Gastroesophageal sphincter (tissue), 3 donors: ENCODE data around the gene PAM16.

ENCODE experiments used
- CTCF ChIP-seq, 4 experiments: fragments of 200-600 bp in 2 of 4; fragments of 450-650 bp in 2 of 4; sonication (generic) in 1 of 4; IDR thresholded peaks; one replicate each; pipeline ENCODE4 v1.5.1; 2017 to 2019; ENCODE audit warnings: antibody characterized with exemption in 4 of 4, mild to moderate bottlenecking in 2 of 4, moderate library complexity in 2 of 4
- EP300 ChIP-seq: sonication (generic); formaldehyde crosslinking; IDR thresholded peaks from one replicate; pipeline ENCODE4 v1.6.1; 2017; ENCODE audit warnings: antibody characterized with exemption, mild to moderate bottlenecking
- POLR2A ChIP-seq, 2 donors: fragments of 450-650 bp; IDR thresholded peaks; one replicate each; pipeline ENCODE4 v1.6.1; 2017; ENCODE audit warnings: antibody characterized with exemption in 2 of 2, mild to moderate bottlenecking in 2 of 2, moderate library complexity in 1 of 2
- POLR2AphosphoS5 ChIP-seq: sonication (generic); formaldehyde crosslinking; IDR thresholded peaks from one replicate; pipeline ENCODE4 v1.6.1; 2017; ENCODE audit warnings: antibody characterized with exemption

- TF ChIP-seq CTCF (IDR thresholded peaks at IDR 0.05), result no peak
- TF ChIP-seq POLR2A (IDR thresholded peaks at IDR 0.05), result no peak
- no peak for TF ChIP-seq POLR2AphosphoS5
- TF ChIP-seq EP300, result no peak
Observed at GRCh38 chr16:4361033-4361943, 10.2 kb upstream of the PAM16 start.
